Suprapubic skin (tissue), 3 donors: ENCODE results near the gene MIB1.

Experiments
- CTCF ChIP-seq, 2 donors: fragments of 200-600 bp in 1 of 2; fragments of 450-650 bp in 1 of 2; sonication (generic) in 1 of 2; IDR thresholded peaks; one replicate each; pipeline ENCODE4 v1.5.1; 2016 to 2019; ENCODE audit warnings: antibody characterized with exemption in 2 of 2, mild to moderate bottlenecking in 1 of 2, moderate library complexity in 1 of 2
- EP300 ChIP-seq: sonication (generic); formaldehyde crosslinking; IDR thresholded peaks from one replicate; pipeline ENCODE4 v1.6.1; 2017; ENCODE audit warnings: antibody characterized with exemption

GRCh38 chr18:21809725-21810124 lies 69.1 kb downstream of the MIB1 start:
- no peak for TF ChIP-seq CTCF (IDR thresholded peaks at IDR 0.05)
- TF ChIP-seq EP300, result no peak
